IPS-NIHi11 (cell line): ENCODE data around the gene COX7A2.

ENCODE experiments used
- DNase-seq: peaks from one replicate; pipeline ENCODE4 v3.0.0; 2012; ENCODE audit warnings: mixed read lengths, low spot score

The COX7A2 gene

GRCh38 chr6:75220357-75220756 is 23.2 kb downstream of the COX7A2 start:
- DNase-seq = no peak

- DNase-seq = no peak
These were observed 24.3 kb downstream of the COX7A2 start for GRCh38 chr6:75219263-75219662.

- no peak for DNase-seq
These were observed 26.4 kb downstream of the COX7A2 start for GRCh38 chr6:75217193-75217592.

GRCh38 chr6:75215291-75215690 is 28.3 kb downstream of the COX7A2 start:
- DNase-seq = no peak

- DNase-seq = no peak
These were observed 29.9 kb downstream of the COX7A2 start for GRCh38 chr6:75213732-75214131.

GRCh38 chr6:75213112-75213511 is 30.5 kb downstream of the COX7A2 start:
- no peak for DNase-seq

- no peak for DNase-seq
These were observed 31.5 kb downstream of the COX7A2 start for GRCh38 chr6:75211920-75212590.

- DNase-seq = no peak
These were observed 32.5 kb downstream of the COX7A2 start for GRCh38 chr6:75210885-75211739.

GRCh38 chr6:75209184-75209723 is 34.3 kb downstream of the COX7A2 start:
- no peak for DNase-seq

- peak; percentile 72 for DNase-seq
These were observed 35.1 kb downstream of the COX7A2 start for GRCh38 chr6:75208298-75209183.

GRCh38 chr6:75206576-75207342 is 36.8 kb downstream of the COX7A2 start:
- no peak for DNase-seq

- DNase-seq = peak; percentile 80
These were observed 37.6 kb downstream of the COX7A2 start, which contains the start of gene COL12A1 for GRCh38 chr6:75205776-75206575. Gene COL12A1 (minus strand): TSS chr6:75206053. CDS start chr6:75202792, 3,261 bp downstream.

- DNase-seq = no peak
These were observed 38.4 kb downstream of the COX7A2 start for GRCh38 chr6:75204959-75205775.

GRCh38 chr6:75204217-75204958 is 39.2 kb downstream of the COX7A2 start:
- DNase-seq = peak; percentile 70

- no peak for DNase-seq
These were observed 39.9 kb downstream of the COX7A2 start for GRCh38 chr6:75203721-75204120.

GRCh38 chr6:75202676-75203131 is 40.9 kb downstream of the COX7A2 start:
- DNase-seq = no peak

GRCh38 chr6:75201901-75202672 is 41.5 kb downstream of the COX7A2 start:
- no peak for DNase-seq

GRCh38 chr6:75201021-75201420 is 42.6 kb downstream of the COX7A2 start:
- DNase-seq = no peak
